Activated CD8-positive, alpha-beta memory T cell treated with anti-CD3 and anti-CD28 coated beads, Interleukin-2, amount 50 U/mL, for 48 hours (primary cell): ENCODE measurements around the gene C3orf18.

Experiments
- DNase-seq: peaks from one replicate; pipeline ENCODE4 v3.0.0-alpha.2; 2020

The C3orf18 gene

GRCh38 chr3:50567386-50568167, at the start of gene C3orf18:
TSS of gene C3orf18 (minus strand) at chr3:50567747. CDS start at chr3:50565699, 2,048 bp downstream.
- DNase-seq, result peak; percentile 96

GRCh38 chr3:50616770-50617095, 49.2 kb upstream of the C3orf18 start:
- DNase-seq, result peak; percentile 97

- DNase-seq, result peak; percentile 87
These were observed 48.6 kb upstream of the C3orf18 start for GRCh38 chr3:50616003-50616769.

GRCh38 chr3:50615190-50615589, 47.6 kb upstream of the C3orf18 start:
- DNase-seq, result no peak

- DNase-seq, result peak; percentile 70
These were observed 45.7 kb upstream of the C3orf18 start for GRCh38 chr3:50612970-50613846.

GRCh38 chr3:50612234-50612882, 44.8 kb upstream of the C3orf18 start:
- DNase-seq, result no peak

GRCh38 chr3:50611464-50612233, 44.1 kb upstream of the C3orf18 start, which contains the start of gene CISH:
TSS of gene CISH (minus strand) at chr3:50611774. CDS start at chr3:50611650, 124 bp downstream.
- peak; percentile 99 for DNase-seq

- peak; percentile 73 for DNase-seq
These were observed 43.5 kb upstream of the C3orf18 start for GRCh38 chr3:50610992-50611463.

- peak; percentile 80 for DNase-seq
These were observed 42.8 kb upstream of the C3orf18 start for GRCh38 chr3:50610181-50610971.

- DNase-seq, result peak; percentile 77
These were observed 42.2 kb upstream of the C3orf18 start for GRCh38 chr3:50609763-50610085.

- peak; percentile 75 for DNase-seq
These were observed 41.7 kb upstream of the C3orf18 start for GRCh38 chr3:50609071-50609762.

GRCh38 chr3:50608278-50608677, 40.7 kb upstream of the C3orf18 start:
- peak; percentile 79 for DNase-seq

- peak; percentile 81 for DNase-seq
These were observed 39.9 kb upstream of the C3orf18 start for GRCh38 chr3:50607271-50608091.

- peak; percentile 79 for DNase-seq
These were observed 39.0 kb upstream of the C3orf18 start for GRCh38 chr3:50606596-50606995.

GRCh38 chr3:50605901-50606326, 38.4 kb upstream of the C3orf18 start:
- DNase-seq, result peak; percentile 79

- DNase-seq, result peak; percentile 78
These were observed 37.4 kb upstream of the C3orf18 start for GRCh38 chr3:50604628-50605588.

GRCh38 chr3:50604110-50604621, 36.6 kb upstream of the C3orf18 start:
- DNase-seq, result peak; percentile 75
